ENCODE data around the gene C9orf153. TPM values are rescaled to one million over a fixed set of nuclear protein-coding genes. Genes with fewer than 3 reads are reported as not detected.

The C9orf153 gene
- total and polyA plus RNA-seq, 9 donors, result 0.10 to 0.49 (median 0.19) TPM; not detected in 2

DNA sequence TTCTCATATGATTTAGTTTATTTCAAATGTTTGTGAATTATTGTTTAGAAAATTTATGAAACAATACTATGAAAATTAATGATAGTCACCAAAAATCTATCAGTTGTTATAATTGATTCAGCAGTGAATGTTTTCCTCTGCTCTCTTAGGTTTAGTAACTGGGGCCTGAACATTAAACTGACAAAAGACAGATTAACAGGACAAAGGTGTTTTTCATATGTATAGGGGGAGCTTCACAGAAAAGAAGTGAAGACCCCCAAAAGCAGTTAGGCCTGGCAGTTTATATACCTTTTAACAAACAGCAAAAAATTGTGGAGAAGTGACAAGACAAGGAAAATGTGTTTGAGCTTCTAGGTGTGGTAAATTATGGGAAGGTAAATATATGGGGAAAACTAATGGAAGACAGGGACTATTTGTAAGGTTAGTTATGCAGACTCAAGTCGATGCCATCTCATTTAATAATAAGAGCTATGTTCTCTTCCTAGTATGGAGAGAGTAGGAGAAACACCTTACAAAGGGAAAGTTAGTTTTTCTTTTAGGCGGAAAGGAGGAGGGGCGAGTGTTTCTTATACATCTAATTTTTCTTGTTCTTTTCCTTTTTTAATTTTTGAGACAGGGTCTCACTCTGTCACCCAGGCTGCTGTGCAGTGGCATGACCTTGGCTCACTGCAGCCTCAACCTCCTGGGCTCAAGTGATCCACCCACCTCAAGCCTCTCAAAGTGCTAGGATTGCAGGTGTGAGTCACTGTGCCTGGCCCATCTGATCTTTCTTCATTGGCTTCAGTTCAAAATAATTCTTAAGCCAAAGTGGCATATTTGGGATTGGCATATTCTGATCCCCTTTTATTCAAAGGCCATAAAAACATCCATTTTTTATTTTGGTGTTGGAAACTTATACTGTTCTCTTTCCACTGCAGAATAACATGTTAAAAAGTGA, 77.8 kb downstream of the C9orf153 start:
- no peak overlapping the region for H3K27ac ChIP-seq (ENCODE audit: low read length)
- no peak for DNase-seq
- H3K4me1 ChIP-seq (ENCODE audit: control insufficient read depth, insufficient read depth, low read length), result no peaks in the 10 kb centered on the region
- WGBS (ENCODE audit: insufficient coverage), result no CpG with 5 or more reads among the region's 3 CpGs
- H3K36me3 ChIP-seq (ENCODE audit: control insufficient read depth, insufficient read depth, low read length), result no peaks in the 10 kb centered on the region
- no peaks in the 10 kb centered on the region for H3K9me3 ChIP-seq (replicated peaks; ENCODE audit: control insufficient read depth, low read depth, low read length)
- no peak overlapping the region for H3K4me3 ChIP-seq (ENCODE audit: low read length)
- no peaks in the 10 kb centered on the region for H3K27me3 ChIP-seq (ENCODE audit: control insufficient read depth, insufficient read depth, low read length)

GRCh38 chr9:86178503-86178902, 81.0 kb downstream of the C9orf153 start:
- Histone ChIP-seq H3K9me3 (replicated peaks; ENCODE audit: control insufficient read depth, low read depth, low read length) (no peaks in the 10 kb centered on the region), H3K36me3 (ENCODE audit: control insufficient read depth, insufficient read depth, low read length) (no peaks in the 10 kb centered on the region), H3K27me3 (ENCODE audit: control insufficient read depth, insufficient read depth, low read length) (no peaks in the 10 kb centered on the region), H3K4me3 (ENCODE audit: low read length) (no peak overlapping the region), H3K27ac (ENCODE audit: low read length) (no peak overlapping the region), H3K4me1 (ENCODE audit: control insufficient read depth, insufficient read depth, low read length) (no peaks in the 10 kb centered on the region)
- 46% methylated on average over 2 of the region's 5 CpGs for WGBS (ENCODE audit: insufficient coverage)
- no peak for DNase-seq

- no peaks in the 10 kb centered on the region for H3K9me3 ChIP-seq (replicated peaks; ENCODE audit: control insufficient read depth, low read depth, low read length)
- no peak for DNase-seq
- H3K4me3 ChIP-seq (ENCODE audit: low read length), result no peak overlapping the region
- H3K27me3 ChIP-seq (ENCODE audit: control insufficient read depth, insufficient read depth, low read length), result no peaks in the 10 kb centered on the region
- no peak overlapping the region for H3K27ac ChIP-seq (ENCODE audit: low read length)
- H3K36me3 ChIP-seq (ENCODE audit: control insufficient read depth, insufficient read depth, low read length), result no peaks in the 10 kb centered on the region
- no peaks in the 10 kb centered on the region for H3K4me1 ChIP-seq (ENCODE audit: control insufficient read depth, insufficient read depth, low read length)
- no CpG with 5 or more reads among the region's 1 CpG for WGBS (ENCODE audit: insufficient coverage)
These were observed 81.5 kb downstream of the C9orf153 start for GRCh38 chr9:86177995-86178394.

GRCh38 chr9:86176468-86176867, 83.0 kb downstream of the C9orf153 start:
- no peak for DNase-seq
- Histone ChIP-seq H3K4me1 (ENCODE audit: control insufficient read depth, insufficient read depth, low read length) (no peaks in the 10 kb centered on the region), H3K36me3 (ENCODE audit: control insufficient read depth, insufficient read depth, low read length) (no peaks in the 10 kb centered on the region), H3K27me3 (ENCODE audit: control insufficient read depth, insufficient read depth, low read length) (no peaks in the 10 kb centered on the region), H3K4me3 (ENCODE audit: low read length) (no peak overlapping the region), H3K9me3 (replicated peaks; ENCODE audit: control insufficient read depth, low read depth, low read length) (no peaks in the 10 kb centered on the region), H3K27ac (ENCODE audit: low read length) (no peak overlapping the region)
- WGBS (ENCODE audit: insufficient coverage), result 86% methylated on average over 1 of the region's 5 CpGs

DNA sequence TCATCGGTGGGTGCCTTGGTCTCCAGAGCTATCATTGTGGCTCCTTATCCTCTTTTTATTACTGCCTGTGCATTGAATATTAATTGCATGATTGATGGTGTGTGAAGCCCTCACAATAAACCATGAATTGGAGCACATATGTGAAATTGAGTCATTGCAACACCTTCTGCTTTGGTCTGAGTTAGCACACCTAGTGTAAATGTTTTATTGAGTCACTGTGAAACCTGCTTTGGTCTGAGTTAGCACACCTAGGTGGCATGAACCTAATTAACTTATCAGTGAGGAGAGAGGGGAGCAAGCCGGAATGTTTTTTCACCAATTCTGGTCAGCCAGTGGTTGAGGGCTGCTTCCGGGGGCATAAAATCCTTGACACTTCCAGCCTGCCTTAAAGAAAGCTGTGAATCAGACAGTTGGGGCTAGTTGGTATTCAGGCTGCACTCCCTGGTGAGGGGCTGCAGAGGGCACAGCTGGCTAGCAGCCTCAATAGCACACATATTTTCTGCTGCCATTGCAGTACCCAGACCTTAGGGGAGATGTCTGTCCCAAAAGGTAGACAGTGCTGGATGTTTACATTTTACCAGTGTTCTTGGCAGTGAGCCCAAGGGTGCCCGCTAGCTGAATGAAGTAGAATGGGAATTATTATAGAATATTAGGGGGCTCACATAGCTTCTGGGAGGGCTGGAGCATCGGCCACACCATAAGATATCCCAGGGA, 83.6 kb downstream of the C9orf153 start:
- Histone ChIP-seq H3K27ac (ENCODE audit: low read length) (no peak overlapping the region), H3K4me3 (ENCODE audit: low read length) (no peak overlapping the region), H3K36me3 (ENCODE audit: control insufficient read depth, insufficient read depth, low read length) (no peaks in the 10 kb centered on the region), H3K27me3 (ENCODE audit: control insufficient read depth, insufficient read depth, low read length) (no peaks in the 10 kb centered on the region), H3K4me1 (ENCODE audit: control insufficient read depth, insufficient read depth, low read length) (no peaks in the 10 kb centered on the region), H3K9me3 (replicated peaks; ENCODE audit: control insufficient read depth, low read depth, low read length) (no peaks in the 10 kb centered on the region)
- 57% methylated on average over 3 of the region's 5 CpGs for WGBS (ENCODE audit: insufficient coverage)
- DNase-seq, result no peak

DNA sequence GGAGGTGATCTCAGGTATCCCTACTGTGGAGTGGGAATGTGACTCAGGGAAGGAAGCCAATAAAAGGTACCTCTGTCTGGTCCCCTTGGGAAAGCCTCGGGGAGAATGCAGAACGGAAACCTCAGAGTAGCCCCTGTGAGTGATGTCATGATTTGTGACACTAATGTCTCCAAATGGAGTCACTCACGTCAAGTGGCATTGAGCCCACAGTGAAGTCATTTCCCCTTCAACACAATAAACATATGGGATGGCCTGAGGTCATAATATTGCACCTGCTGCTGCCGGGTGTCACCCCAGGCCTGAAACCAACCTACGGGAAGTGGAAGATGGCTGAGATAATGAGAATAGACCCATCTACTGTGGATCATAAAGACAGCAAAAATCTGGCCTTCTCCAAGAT, 84.2 kb downstream of the C9orf153 start:
- WGBS (ENCODE audit: insufficient coverage), result no CpG with 5 or more reads among the region's 5 CpGs
- no peaks in the 10 kb centered on the region for H3K36me3 ChIP-seq (ENCODE audit: control insufficient read depth, insufficient read depth, low read length)
- no peaks in the 10 kb centered on the region for H3K27me3 ChIP-seq (ENCODE audit: control insufficient read depth, insufficient read depth, low read length)
- no peaks in the 10 kb centered on the region for H3K9me3 ChIP-seq (replicated peaks; ENCODE audit: control insufficient read depth, low read depth, low read length)
- no peak overlapping the region for H3K27ac ChIP-seq (ENCODE audit: low read length)
- peak; percentile 9 for DNase-seq
- no peak overlapping the region for H3K4me3 ChIP-seq (ENCODE audit: low read length)
- H3K4me1 ChIP-seq (ENCODE audit: control insufficient read depth, insufficient read depth, low read length), result no peaks in the 10 kb centered on the region

Other genes starting within 250 kb of the C9orf153 start
- gene GOLM1, start 160.1 kb downstream of the C9orf153 start, total RNA-seq, result 38.0 TPM
- 10 to 100 TPM; 49.4 to 85.9 (median 59.9) TPM for gene GOLM1, start 160.1 kb downstream of the C9orf153 start, polyA plus RNA-seq (ENCODE audit: insufficient read depth in 1 of 8, insufficient read length in 8 of 8, low replicate concordance in 1 of 8)
- 31.6 TPM for gene ISCA1, start 22.9 kb upstream of the C9orf153 start, total RNA-seq
- gene ISCA1, start 22.9 kb upstream of the C9orf153 start, polyA plus RNA-seq (ENCODE audit: insufficient read depth in 1 of 8, insufficient read length in 8 of 8, low replicate concordance in 1 of 8), result 10 to 100 TPM; 23.1 to 31.2 (median 26.9) TPM
- 18.6 TPM for gene TUT7, start 94.8 kb upstream of the C9orf153 start, total RNA-seq
- 10 to 100 TPM in 7 of 8 donors, 1 to 10 TPM in 1; 9.4 to 17.4 (median 13.6) TPM for gene TUT7, start 94.8 kb upstream of the C9orf153 start, polyA plus RNA-seq (ENCODE audit: insufficient read depth in 1 of 8, insufficient read length in 8 of 8, low replicate concordance in 1 of 8)